Measurements from ENCODE around the gene CUL4A. TPM values are rescaled to one million over a fixed set of nuclear protein-coding genes. Genes with fewer than 3 reads are reported as not detected.

The CUL4A gene
- total and polyA plus RNA-seq, 2 donors (not counting 1 experiment from before 2014, with no cell fraction given), result 37.5 to 80.4 TPM

DNA sequence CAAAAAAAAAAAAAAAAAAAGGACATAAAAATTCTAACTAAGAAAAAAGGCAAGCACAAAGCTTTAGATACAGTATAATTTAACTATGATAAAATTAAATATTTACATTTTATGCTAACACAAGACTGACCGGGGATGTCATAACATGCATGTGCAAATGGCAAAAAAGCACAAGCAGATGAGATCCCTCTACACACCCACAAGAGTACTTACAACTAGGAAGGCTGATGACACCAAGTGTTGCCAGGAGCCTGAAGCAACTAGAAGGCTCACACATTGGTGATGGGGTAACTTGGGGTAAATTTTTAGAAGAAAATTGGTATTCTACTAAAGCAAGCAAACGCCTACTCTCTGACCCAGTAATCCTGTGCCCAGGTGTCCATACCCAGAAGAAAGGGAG is 7.6 kb upstream of the CUL4A start:
- WGBS (ENCODE audit: insufficient coverage), result no CpG with 5 or more reads among the region's 2 CpGs
- H3K27me3 ChIP-seq (replicated peaks in 1 of 4; ENCODE audit: control extremely low read depth in 1 of 4, control insufficient read depth in 3 of 4, insufficient read depth in 4 of 4, low read length in 3 of 4), result no peaks in the 10 kb centered on the region
- ATAC-seq (ENCODE audit: low read depth) (no peak), DNase-seq (no peak)
- H3K9ac ChIP-seq (ENCODE audit: low read length), result no peak overlapping the region
- H2AFZ ChIP-seq (ENCODE audit: insufficient read depth, low read depth, low read length, poor library complexity, severe bottlenecking), result no peak overlapping the region
- peaks cover 64% of the 10 kb centered on the region for H3K79me2 ChIP-seq (ENCODE audit: control insufficient read depth, insufficient read depth, low read length)
- no peaks in the 10 kb centered on the region for H3K27me3 Mint-ChIP-seq
- no peak overlapping the region for H3K4me3 Mint-ChIP-seq
- H3K27ac Mint-ChIP-seq, result no peak overlapping the region
- H3K27ac ChIP-seq (ENCODE audit: low read length in 2 of 2), result no peak overlapping the region
- H3K4me2 ChIP-seq (replicated peaks; ENCODE audit: low read depth, low read length, poor library complexity, severe bottlenecking), result no peak overlapping the region
- ChIA-PET POLR2A (interaction anchor here (0.6 kb wide), 1 partner anchor 584 kb away, joined by 4 read pairs; no protein-coding TSS in a partner anchor), CTCF (no interaction called here)
- peaks cover 0 to 37% of the 10 kb centered on the region in 2 experiments for H3K36me3 ChIP-seq (replicated peaks in 1 of 2; ENCODE audit: control extremely low read depth in 1 of 2, control insufficient read depth in 1 of 2, extremely low read depth in 1 of 2, insufficient read depth in 2 of 2, low read length in 1 of 2)
- H4K20me1 ChIP-seq (ENCODE audit: control insufficient read depth, insufficient read depth, low read length, poor library complexity, severe bottlenecking), result peaks cover 42% of the 10 kb centered on the region
- TF ChIP-seq, protein P1, sequence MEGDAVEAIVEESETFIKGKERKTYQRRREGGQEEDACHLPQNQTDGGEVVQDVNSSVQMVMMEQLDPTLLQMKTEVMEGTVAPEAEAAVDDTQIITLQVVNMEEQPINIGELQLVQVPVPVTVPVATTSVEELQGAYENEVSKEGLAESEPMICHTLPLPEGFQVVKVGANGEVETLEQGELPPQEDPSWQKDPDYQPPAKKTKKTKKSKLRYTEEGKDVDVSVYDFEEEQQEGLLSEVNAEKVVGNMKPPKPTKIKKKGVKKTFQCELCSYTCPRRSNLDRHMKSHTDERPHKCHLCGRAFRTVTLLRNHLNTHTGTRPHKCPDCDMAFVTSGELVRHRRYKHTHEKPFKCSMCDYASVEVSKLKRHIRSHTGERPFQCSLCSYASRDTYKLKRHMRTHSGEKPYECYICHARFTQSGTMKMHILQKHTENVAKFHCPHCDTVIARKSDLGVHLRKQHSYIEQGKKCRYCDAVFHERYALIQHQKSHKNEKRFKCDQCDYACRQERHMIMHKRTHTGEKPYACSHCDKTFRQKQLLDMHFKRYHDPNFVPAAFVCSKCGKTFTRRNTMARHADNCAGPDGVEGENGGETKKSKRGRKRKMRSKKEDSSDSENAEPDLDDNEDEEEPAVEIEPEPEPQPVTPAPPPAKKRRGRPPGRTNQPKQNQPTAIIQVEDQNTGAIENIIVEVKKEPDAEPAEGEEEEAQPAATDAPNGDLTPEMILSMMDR (IDR thresholded peaks at IDR 0.05), result no peak
- no peak for TF ChIP-seq EZH2 (IDR thresholded peaks at IDR 0.05; ENCODE audit: borderline replicate concordance, insufficient read depth, low read depth, low read length, poor library complexity, severe bottlenecking)
- H3K4me3 ChIP-seq (ENCODE audit: control extremely low read depth in 1 of 5, extremely low read depth in 1 of 5, insufficient read depth in 1 of 5, low read depth in 2 of 5, low read length in 4 of 5), result no peak overlapping the region
- intact Hi-C loops (cut with micrococcal nuclease), result no loop called here
- H3K4me1 Mint-ChIP-seq, result peaks cover 31% of the 10 kb centered on the region
- no peaks in the 10 kb centered on the region for H3K9me3 Mint-ChIP-seq (ENCODE audit: insufficient read depth)
- H3K9me3 ChIP-seq (ENCODE audit: control extremely low read depth in 1 of 3, control insufficient read depth in 2 of 3, insufficient read depth in 1 of 3, low read length in 2 of 3), result no peaks in the 10 kb centered on the region
- H3K4me1 ChIP-seq (ENCODE audit: control insufficient read depth in 2 of 2, insufficient read depth in 2 of 2, low read length in 2 of 2), result peaks cover 3% of the 10 kb centered on the region in 2 donors

DNA sequence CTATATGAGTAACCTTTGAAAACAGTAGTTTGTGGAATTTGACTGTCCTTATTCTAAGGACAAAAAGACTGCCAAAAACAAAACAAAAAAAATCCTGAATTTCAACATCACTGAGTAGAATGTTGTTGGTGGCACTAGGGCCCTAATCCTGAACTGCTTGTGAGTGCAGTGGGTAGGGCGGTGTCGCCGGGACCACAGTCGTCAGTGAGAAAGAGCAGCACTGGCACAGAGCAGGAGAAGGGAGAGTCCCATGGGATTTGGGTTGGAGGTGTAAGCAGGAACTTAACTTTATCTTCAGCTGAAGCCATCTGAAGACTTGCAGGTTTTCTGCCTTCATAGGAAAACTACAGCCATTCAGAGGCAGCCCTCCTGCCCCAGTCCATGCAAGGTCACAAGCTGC is 6.5 kb upstream of the CUL4A start:
- 100% methylated on average over 3 of the region's 4 CpGs for WGBS (ENCODE audit: insufficient coverage)
- H3K9me3 Mint-ChIP-seq (ENCODE audit: insufficient read depth), result no peaks in the 10 kb centered on the region

More for the DNA sequence above, 6.5 kb upstream of the CUL4A start:
- Histone ChIP-seq H3K4me2 (replicated peaks; ENCODE audit: low read depth, low read length, poor library complexity, severe bottlenecking) (no peak overlapping the region), H3K27ac (ENCODE audit: low read length in 2 of 2) (no peak overlapping the region), H4K20me1 (ENCODE audit: control insufficient read depth, insufficient read depth, low read length, poor library complexity, severe bottlenecking) (peaks cover 42% of the 10 kb centered on the region), H3K9me3 (ENCODE audit: control extremely low read depth in 1 of 3, control insufficient read depth in 2 of 3, insufficient read depth in 1 of 3, low read length in 2 of 3) (no peaks in the 10 kb centered on the region), H3K27me3 (replicated peaks in 1 of 4; ENCODE audit: control extremely low read depth in 1 of 4, control insufficient read depth in 3 of 4, insufficient read depth in 4 of 4, low read length in 3 of 4) (no peaks in the 10 kb centered on the region), H3K4me1 (ENCODE audit: control insufficient read depth in 2 of 2, insufficient read depth in 2 of 2, low read length in 2 of 2) (peaks cover 9 to 13% of the 10 kb centered on the region in 2 donors), H2AFZ (ENCODE audit: insufficient read depth, low read depth, low read length, poor library complexity, severe bottlenecking) (no peak overlapping the region), H3K4me3 (ENCODE audit: control extremely low read depth in 1 of 5, extremely low read depth in 1 of 5, insufficient read depth in 1 of 5, low read depth in 2 of 5, low read length in 4 of 5) (no peak overlapping the region), H3K9ac (ENCODE audit: low read length) (no peak overlapping the region), H3K36me3 (replicated peaks in 1 of 2; ENCODE audit: control extremely low read depth in 1 of 2, control insufficient read depth in 1 of 2, extremely low read depth in 1 of 2, insufficient read depth in 2 of 2, low read length in 1 of 2) (peaks cover 0 to 26% of the 10 kb centered on the region in 2 experiments), H3K79me2 (ENCODE audit: control insufficient read depth, insufficient read depth, low read length) (peaks cover 75% of the 10 kb centered on the region)
- ATAC-seq (ENCODE audit: low read depth), result no peak
- H3K27ac Mint-ChIP-seq, result no peak overlapping the region
- peaks cover 41% of the 10 kb centered on the region for H3K4me1 Mint-ChIP-seq
- H3K4me3 Mint-ChIP-seq, result no peak overlapping the region
- intact Hi-C loops (cut with micrococcal nuclease), result no loop called here
- CTCF ChIA-PET, result no interaction called here
- no peak for DNase-seq
- POLR2A ChIA-PET, result no interaction called here
- TF ChIP-seq, protein P1 (IDR thresholded peaks at IDR 0.05), result no peak
- TF ChIP-seq EZH2 (IDR thresholded peaks at IDR 0.05; ENCODE audit: borderline replicate concordance, insufficient read depth, low read depth, low read length, poor library complexity, severe bottlenecking), result no peak
- H3K27me3 Mint-ChIP-seq, result no peaks in the 10 kb centered on the region
